ENCODE data around the gene VIPR2.

DNA sequence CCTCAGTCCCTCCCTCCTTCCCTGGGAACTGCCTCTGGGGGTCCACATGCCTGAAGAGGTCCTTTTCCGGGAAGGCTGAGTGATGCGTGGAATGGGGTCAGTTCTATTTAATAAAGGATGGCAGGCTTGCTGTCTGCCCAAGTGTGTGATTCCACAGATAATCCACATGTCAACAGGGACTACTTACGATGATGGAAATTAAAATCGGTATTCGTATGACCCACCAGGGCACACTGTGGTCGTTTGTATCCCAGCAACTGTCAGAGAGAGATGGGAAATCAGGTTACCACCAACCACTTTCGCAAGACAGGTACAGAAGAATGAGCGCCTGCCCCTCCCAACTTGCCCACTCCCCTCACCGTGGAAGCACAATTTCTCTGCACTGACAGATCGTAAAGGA, 110.3 kb downstream of the VIPR2 start:
- TF ChIP-seq, protein P1, sequence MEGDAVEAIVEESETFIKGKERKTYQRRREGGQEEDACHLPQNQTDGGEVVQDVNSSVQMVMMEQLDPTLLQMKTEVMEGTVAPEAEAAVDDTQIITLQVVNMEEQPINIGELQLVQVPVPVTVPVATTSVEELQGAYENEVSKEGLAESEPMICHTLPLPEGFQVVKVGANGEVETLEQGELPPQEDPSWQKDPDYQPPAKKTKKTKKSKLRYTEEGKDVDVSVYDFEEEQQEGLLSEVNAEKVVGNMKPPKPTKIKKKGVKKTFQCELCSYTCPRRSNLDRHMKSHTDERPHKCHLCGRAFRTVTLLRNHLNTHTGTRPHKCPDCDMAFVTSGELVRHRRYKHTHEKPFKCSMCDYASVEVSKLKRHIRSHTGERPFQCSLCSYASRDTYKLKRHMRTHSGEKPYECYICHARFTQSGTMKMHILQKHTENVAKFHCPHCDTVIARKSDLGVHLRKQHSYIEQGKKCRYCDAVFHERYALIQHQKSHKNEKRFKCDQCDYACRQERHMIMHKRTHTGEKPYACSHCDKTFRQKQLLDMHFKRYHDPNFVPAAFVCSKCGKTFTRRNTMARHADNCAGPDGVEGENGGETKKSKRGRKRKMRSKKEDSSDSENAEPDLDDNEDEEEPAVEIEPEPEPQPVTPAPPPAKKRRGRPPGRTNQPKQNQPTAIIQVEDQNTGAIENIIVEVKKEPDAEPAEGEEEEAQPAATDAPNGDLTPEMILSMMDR (conservative IDR thresholded peaks at IDR 0.05; ENCODE audit: low read depth in 2 of 2): no peak
- TF ChIP-seq CREB1 (CRISPR knock-in tag; IDR thresholded peaks at IDR 0.05; ENCODE audit: low read depth): no peak
- TF ChIP-seq POLR2AphosphoS5 (IDR thresholded peaks at IDR 0.05; ENCODE audit: low read depth): no peak

Measured in GM23338 (cell line).